GM12864 (cell line): ENCODE measurements around the gene SELL.

Source experiments
- DNase-seq: peaks from one replicate; pipeline ENCODE4 v3.0.0-alpha.2; 2011; ENCODE audit warnings: low read depth
- H3K4me3 ChIP-seq: 2 replicates; pipeline ENCODE4 v1.5.1; 2011; ENCODE audit warnings: mild to moderate bottlenecking, low read depth, low read length, control low read depth
- TF ChIP-seq, protein P1 (sequence below): IDR thresholded peaks from 2 replicates; pipeline ENCODE4 v1.5.1; 2011; ENCODE audit warnings: low read depth, mild to moderate bottlenecking, moderate library complexity, low read length, control low read depth, inconsistent platforms; ENCODE audit errors: missing control alignments

Gene SELL

DNA sequence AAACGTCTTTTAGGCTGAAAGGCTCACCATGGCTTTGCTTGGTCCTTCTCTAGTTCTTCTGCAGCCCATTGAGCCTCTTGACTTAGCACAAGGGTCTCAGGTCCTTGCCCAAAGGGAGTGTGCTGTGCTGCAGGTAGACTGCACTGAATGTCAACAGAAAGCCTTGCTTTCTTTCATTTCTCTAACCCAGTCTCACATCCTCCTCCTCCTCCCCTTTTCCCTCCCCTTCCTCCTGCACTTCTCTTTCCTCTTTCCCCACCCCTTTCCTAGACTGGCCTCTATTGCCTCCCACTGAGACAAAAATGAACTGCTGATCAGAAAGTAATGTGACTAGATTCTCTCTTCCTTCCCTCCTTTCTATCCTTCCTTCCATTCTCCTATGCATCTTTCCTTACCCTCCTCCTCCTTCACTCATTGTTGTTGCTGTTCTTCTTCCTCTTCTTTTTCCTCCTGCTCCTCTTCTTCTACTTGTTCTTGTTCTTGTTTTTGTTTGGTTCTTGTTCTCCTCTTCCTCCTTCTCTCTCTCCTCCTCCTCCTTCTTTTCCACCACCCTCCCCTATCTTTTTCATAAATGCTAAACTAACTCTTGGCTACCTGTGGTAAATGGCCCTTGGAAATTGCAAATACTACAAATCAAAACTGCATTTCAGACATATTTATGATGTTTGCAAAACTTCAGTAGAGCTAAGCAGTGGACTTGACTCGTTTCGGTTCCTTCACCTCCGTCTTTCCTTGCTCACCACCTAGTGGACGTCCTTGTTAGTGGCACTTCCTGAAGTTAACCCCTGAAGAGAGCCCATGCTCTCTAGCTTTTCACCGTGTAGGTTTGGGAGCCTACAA, at the start of gene SELL:
Gene SELL, minus strand, starts transcription at position 152 of the 840 bp plus-strand sequence. Its CDS starts 122 bp downstream, at position 30.
- DNase-seq = peak; percentile 80
- TF ChIP-seq, protein P1, sequence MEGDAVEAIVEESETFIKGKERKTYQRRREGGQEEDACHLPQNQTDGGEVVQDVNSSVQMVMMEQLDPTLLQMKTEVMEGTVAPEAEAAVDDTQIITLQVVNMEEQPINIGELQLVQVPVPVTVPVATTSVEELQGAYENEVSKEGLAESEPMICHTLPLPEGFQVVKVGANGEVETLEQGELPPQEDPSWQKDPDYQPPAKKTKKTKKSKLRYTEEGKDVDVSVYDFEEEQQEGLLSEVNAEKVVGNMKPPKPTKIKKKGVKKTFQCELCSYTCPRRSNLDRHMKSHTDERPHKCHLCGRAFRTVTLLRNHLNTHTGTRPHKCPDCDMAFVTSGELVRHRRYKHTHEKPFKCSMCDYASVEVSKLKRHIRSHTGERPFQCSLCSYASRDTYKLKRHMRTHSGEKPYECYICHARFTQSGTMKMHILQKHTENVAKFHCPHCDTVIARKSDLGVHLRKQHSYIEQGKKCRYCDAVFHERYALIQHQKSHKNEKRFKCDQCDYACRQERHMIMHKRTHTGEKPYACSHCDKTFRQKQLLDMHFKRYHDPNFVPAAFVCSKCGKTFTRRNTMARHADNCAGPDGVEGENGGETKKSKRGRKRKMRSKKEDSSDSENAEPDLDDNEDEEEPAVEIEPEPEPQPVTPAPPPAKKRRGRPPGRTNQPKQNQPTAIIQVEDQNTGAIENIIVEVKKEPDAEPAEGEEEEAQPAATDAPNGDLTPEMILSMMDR = peak; percentile 90
- H3K4me3 ChIP-seq = peak within 1 kb of the TSS; percentile 44

DNA sequence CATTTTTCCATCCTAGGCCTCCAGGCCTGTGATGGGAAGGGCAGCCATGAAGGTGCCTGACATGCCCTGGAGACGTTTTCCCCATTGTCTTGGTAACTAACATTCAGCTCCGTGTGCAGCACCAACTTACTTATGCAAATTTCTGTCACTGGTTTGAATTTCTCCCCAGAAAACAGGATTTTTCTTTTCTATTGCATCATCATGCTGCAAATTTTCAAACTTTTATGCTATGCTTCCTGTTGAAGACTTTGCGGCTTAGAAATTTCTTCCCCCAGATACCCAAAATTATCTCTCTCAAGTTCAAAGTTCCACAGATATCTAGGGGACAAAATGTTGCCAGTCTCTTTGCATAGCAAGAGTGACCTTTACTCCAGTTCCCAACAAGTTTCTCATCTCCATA, 47.6 kb upstream of the SELL start:
- DNase-seq = no peak
- H3K4me3 ChIP-seq = no peak overlapping the region
- TF ChIP-seq, protein P1 = no peak

DNA sequence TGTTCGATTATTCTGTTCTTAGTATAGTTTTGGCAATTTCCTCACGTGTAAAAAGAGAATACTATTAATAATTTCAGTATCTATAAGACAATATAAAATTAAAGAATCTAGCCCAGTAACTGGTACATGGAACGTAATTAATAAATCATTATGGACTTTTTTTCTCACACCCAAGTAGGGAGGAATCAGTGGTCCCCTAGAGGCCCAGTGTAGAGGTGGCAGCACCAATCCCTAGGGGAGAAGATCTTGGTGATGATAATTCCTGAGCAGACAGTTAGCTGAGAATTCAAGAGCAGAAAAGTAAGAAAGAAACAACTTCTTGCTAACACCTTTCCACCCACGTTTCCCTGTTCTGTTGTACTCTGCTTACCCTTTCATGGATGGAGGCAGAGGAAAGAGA, 42.1 kb upstream of the SELL start:
- TF ChIP-seq, protein P1 = no peak
- no peak overlapping the region for H3K4me3 ChIP-seq
- DNase-seq = no peak

DNA sequence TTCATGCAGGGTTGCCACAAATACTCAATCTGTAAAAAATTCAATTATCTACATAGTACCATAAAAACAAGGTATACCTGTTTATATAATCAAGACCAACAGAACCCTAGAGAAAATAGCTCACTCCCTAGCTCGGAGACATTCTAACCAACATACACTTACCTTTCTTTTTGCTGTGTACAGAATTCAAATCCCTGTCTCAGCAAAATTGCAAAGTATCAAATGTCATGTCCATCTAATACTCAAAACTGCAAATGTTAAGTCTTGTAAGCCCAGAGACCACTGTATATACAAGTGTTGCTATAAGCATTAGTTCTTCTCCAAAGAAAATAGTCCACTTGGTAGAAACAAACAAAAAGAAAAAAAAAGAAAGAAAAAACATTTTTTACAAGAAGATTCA, 38.6 kb upstream of the SELL start:
- H3K4me3 ChIP-seq = no peak overlapping the region
- TF ChIP-seq, protein P1 = no peak
- DNase-seq = no peak

DNA sequence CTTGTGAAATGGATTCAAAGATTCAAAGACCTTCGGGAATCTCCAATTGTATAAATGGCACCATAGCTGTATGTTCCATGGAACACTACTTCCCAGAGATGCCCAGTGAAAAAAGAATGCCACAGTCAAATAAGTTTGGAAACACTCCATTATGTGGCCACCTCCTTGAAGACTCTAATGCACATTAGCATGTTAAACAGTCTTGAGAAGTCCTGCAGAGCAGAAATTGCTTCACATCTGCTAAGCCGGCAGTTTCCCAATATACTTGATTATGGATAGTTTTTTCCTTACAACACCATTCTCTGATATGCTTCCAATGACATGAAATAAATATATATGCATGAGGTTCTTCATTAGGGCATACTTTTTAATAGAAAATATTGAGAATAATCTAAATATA, 35.1 kb upstream of the SELL start:
- H3K4me3 ChIP-seq = no peak overlapping the region
- TF ChIP-seq, protein P1 = no peak
- DNase-seq = no peak

DNA sequence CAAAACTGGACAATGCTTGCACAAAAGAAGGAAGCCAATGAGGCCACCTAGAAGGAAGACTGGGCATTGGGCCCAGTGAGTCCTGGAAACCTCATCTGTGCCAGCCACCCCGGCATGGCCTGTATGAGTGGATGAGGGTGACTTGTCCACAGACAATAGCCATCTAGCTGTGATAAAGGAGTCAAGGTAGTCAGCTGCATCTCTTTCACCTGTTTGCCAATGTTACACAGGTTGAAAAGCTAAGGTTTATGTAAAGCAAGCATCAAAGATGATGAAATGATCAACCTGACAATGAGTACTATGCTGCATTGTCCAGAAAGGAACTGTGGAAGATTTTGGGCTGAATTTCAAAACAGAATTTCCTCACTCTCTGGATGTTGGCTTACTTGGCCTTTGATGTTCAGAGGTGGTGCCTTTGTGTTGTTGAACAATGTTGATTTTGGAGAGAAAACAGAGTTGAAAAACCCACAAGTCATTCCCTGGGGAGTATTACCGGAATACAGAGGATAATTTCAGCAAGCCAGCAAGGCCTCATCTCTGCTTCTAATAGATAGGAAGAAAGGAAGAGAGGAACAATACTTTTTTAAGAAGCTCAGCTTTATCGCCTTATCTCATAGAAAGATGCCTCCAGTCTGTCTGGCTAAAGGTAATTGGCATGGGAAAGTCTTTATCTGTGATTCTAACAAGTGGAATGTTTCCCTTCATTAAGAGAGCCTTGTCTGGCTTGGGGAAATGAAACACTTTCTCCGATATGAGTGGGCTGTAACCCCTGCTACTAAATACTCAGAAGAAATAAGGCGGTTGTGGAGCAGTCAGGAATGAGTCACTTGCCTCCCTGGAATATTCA, 33.8 kb upstream of the SELL start:
- no peak for DNase-seq
- TF ChIP-seq, protein P1 = no peak
- H3K4me3 ChIP-seq = no peak overlapping the region
